ENCODE data around the gene ATG4D. TPM values are rescaled to one million over a fixed set of nuclear protein-coding genes. Genes with fewer than 3 reads are reported as not detected.

ATG4D gene
- total RNA-seq, 2 donors from 2014 or later: 70.6 to 70.7 TPM

DNA sequence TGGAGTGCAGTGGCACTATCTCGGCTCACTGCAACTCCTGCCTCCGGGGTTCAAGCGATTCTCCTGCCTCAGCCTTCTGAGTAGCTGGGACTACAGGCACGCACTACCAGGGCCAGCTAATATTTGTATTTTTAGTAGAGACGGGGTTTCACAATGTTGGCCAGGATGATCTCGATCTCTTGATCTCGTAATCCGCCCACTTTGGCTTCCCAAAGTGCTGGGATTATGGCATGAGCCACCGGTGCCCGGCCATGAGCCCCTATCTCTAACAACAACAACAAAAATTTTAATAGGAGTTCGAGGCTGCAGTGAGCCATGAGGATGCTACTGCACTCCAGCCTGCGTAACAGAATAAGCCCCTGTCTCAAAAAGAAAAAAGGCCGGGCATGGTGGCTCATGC lies 38.4 kb downstream of the ATG4D start:
- Mint-ChIP-seq H3K4me1 (peaks cover 15% of the 10 kb centered on the region), H3K27me3 (no peaks in the 10 kb centered on the region), H3K27ac (no peak overlapping the region), H3K36me3 (ENCODE audit: low read depth) (no peaks in the 10 kb centered on the region), H3K4me3 (no peak overlapping the region)
- no peak for DNase-seq
- no peak for ATAC-seq
- no peaks in the 10 kb centered on the region for H3K9me3 ChIP-seq (ENCODE audit: control insufficient read depth, low read length, poor library complexity, severe bottlenecking)

DNA sequence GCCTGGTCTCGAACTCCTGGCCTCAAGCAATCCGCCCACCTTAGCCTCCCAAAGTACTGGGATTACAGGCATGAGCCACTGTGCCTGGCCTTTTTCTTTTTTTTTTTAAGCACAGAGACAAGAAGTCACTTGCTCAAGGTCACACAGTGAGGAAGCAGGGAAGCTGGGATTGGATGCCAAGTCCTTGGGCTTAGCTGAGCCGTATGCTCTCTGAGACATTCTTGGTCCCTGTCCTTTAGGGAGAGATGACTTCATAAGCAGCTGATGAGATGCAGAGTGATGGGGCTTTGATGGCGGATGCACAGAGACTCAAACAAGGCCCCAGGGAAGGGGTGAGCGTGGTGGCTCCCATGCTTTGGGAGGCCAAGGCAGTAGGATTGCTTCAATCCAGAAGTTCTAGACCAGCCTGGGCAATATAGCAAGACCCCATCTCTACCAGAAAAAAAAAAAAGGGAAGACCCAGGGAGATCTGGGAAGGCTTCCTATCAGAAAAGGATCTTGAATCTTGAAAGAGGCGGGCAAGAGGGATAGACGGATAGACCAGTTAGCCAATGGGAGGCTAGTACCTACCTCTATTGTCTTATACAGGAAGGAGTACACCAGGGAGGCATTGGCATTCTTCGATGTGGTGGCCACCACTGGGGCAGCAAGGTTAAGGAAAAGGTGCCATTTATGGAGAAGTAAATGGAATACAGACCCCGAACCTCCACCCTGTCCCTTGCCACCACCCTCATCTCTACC lies 39.5 kb downstream of the ATG4D start:
- no peaks in the 10 kb centered on the region for H3K9me3 ChIP-seq (ENCODE audit: control insufficient read depth, low read length, poor library complexity, severe bottlenecking)
- Mint-ChIP-seq H3K27me3 (no peaks in the 10 kb centered on the region), H3K4me1 (peaks cover 15% of the 10 kb centered on the region), H3K27ac (no peak overlapping the region), H3K36me3 (ENCODE audit: low read depth) (no peaks in the 10 kb centered on the region), H3K4me3 (no peak overlapping the region)
- no peak for ATAC-seq
- no peak for DNase-seq

DNA sequence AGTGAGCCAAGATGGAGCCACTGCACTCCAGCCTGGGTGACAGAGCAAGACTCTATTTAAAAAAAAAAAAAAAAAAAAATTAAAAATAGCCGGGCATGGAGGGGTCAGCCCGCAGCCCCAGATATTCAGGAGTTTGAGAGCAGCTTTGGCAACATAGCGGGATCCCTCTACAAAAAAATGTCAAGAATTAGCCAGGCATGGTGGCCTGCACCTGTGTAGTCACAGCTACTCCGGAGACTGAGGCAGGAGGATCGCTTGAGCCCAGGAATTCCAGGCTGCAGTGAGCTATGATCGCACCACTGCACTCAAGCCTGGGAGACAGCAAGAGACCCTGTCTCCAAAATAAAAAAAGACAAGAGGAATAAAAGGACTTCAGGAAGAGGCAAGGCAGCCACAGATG lies 42.7 kb downstream of the ATG4D start:
- Mint-ChIP-seq H3K27me3 (no peaks in the 10 kb centered on the region), H3K4me1 (peaks cover 11% of the 10 kb centered on the region), H3K36me3 (ENCODE audit: low read depth) (no peaks in the 10 kb centered on the region), H3K4me3 (no peak overlapping the region), H3K27ac (no peak overlapping the region)
- ATAC-seq (no peak), DNase-seq (no peak)
- no peaks in the 10 kb centered on the region for H3K9me3 ChIP-seq (ENCODE audit: control insufficient read depth, low read length, poor library complexity, severe bottlenecking)

- H3K27ac Mint-ChIP-seq: no peak within 1 kb of the TSS
- ATAC-seq: no peak
- peaks cover 11% of the 10 kb centered on the region for H3K4me1 Mint-ChIP-seq
- no peaks in the 10 kb centered on the region for H3K9me3 ChIP-seq (ENCODE audit: control insufficient read depth, low read length, poor library complexity, severe bottlenecking)
- no peak within 1 kb of the TSS for H3K4me3 Mint-ChIP-seq
- H3K27me3 Mint-ChIP-seq: no peaks in the 10 kb centered on the region
- no peak for DNase-seq
- H3K36me3 Mint-ChIP-seq (ENCODE audit: low read depth): no peaks in the 10 kb centered on the region
Measured at GRCh38 chr19:10587022-10587838, 43.5 kb downstream of the ATG4D start, which contains the start of gene AP1M2. Gene AP1M2, minus strand, starts transcription at chr19:10587312. Its CDS starts 81 bp downstream, at chr19:10587231.

- ATAC-seq (no peak), DNase-seq (no peak)
- Mint-ChIP-seq H3K27ac (no peak overlapping the region), H3K4me3 (no peak overlapping the region), H3K27me3 (no peaks in the 10 kb centered on the region), H3K4me1 (peaks cover 11% of the 10 kb centered on the region), H3K36me3 (ENCODE audit: low read depth) (no peaks in the 10 kb centered on the region)
- H3K9me3 ChIP-seq (ENCODE audit: control insufficient read depth, low read length, poor library complexity, severe bottlenecking): no peaks in the 10 kb centered on the region
Measured at GRCh38 chr19:10587839-10588150, 44.1 kb downstream of the ATG4D start.

DNA sequence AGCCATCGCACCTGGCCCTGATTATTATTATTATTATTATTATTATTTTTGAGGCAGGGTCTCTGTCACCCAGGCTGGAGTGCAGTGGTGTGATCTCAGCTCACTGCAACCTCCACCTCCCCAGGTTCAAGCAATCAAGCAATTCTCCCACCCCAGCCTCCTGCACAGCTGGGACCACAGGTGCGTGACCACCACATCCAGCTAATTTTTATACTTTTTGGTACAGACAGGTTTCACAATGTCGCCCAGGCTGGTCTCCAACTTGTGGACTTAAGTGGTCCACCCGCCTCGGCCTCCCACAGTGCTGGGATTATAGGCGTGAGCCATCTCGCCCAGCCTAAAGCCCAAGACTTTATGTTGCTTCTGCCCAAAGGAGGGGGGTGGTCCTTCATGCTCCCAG lies 49.4 kb downstream of the ATG4D start:
- Mint-ChIP-seq H3K27me3 (peaks cover 5% of the 10 kb centered on the region), H3K27ac (no peak overlapping the region), H3K4me1 (peaks cover 12% of the 10 kb centered on the region), H3K4me3 (no peak overlapping the region), H3K36me3 (ENCODE audit: low read depth) (no peaks in the 10 kb centered on the region)
- H3K9me3 ChIP-seq (ENCODE audit: control insufficient read depth, low read length, poor library complexity, severe bottlenecking): no peaks in the 10 kb centered on the region
- DNase-seq: no peak
- ATAC-seq: no peak

DNA sequence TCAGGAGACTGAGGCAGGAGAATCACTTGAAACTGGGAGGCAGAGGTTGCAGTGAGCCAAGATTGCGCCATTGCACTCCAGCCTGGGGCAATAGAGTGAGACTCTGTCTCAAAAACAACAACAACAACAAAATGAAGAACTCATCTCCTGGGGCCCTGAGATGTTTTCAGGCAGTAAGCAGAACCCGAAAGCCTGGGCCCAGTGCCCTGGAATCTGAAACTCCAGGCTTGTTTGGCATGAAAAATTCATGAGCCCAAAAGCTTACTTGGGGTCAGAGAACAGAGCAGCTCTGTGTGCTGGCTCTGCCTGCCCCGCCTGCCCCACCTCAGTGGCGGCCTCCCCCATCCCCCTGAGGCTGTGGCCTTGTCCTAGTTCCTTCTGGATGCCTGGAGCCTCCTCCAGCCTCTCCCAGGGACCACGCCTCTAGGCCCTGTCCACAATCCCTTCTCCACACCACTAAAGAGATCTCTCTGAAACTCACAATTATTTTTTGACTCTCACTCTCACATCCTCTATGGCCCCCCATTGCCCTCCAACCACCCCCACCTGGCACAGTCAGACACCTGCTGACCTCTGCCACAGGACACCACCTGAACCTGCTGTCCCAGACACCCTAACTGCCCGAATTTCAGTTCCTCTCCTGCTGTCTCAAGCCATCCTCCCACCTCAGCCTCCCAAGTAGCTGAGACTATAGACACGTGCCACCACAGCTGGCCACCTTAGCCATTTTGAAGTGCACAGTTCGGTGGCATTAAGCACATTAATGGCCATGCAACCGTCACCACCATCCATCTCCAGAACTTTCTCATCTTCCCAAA lies 50.3 kb downstream of the ATG4D start:
- ATAC-seq (no peak), DNase-seq (no peak)
- H3K9me3 ChIP-seq (ENCODE audit: control insufficient read depth, low read length, poor library complexity, severe bottlenecking): no peaks in the 10 kb centered on the region
- no peak overlapping the region for H3K27ac Mint-ChIP-seq
- H3K36me3 Mint-ChIP-seq (ENCODE audit: low read depth): no peaks in the 10 kb centered on the region
- H3K4me1 Mint-ChIP-seq: peaks cover 12% of the 10 kb centered on the region
- H3K4me3 Mint-ChIP-seq: no peak overlapping the region
- peaks cover 5% of the 10 kb centered on the region for H3K27me3 Mint-ChIP-seq

- peaks cover 4% of the 10 kb centered on the region for H3K36me3 Mint-ChIP-seq (ENCODE audit: low read depth)
- H3K4me3 Mint-ChIP-seq: no peak overlapping the region
- H3K27me3 Mint-ChIP-seq: no peaks in the 10 kb centered on the region
- H3K4me1 Mint-ChIP-seq: peaks cover 29% of the 10 kb centered on the region
- H3K9me3 ChIP-seq (ENCODE audit: control insufficient read depth, low read length, poor library complexity, severe bottlenecking): no peaks in the 10 kb centered on the region
- H3K27ac Mint-ChIP-seq: peak overlapping the region; percentile 11
- no peak for ATAC-seq
- no peak for DNase-seq
Measured at GRCh38 chr19:10600149-10600548, 56.4 kb downstream of the ATG4D start.

DNA sequence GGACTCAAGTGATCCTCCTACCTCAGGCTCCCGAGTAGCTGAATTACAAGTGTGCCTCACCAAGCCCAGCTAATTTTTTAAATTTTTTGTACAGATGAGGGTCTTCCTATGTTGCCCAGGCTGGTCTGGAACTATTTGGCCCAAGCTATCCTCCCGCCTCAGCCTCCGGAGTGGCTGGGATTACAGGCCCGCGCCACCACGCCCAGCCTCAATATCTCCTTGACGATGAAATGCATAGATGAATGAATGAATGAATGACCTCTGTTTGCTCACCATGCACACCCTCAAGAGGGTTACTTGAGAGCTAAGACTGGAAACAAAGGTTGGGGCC lies 58.3 kb downstream of the ATG4D start:
- no peaks in the 10 kb centered on the region for H3K27me3 Mint-ChIP-seq
- peaks cover 4% of the 10 kb centered on the region for H3K36me3 Mint-ChIP-seq (ENCODE audit: low read depth)
- no peak overlapping the region for H3K27ac Mint-ChIP-seq
- DNase-seq (no peak), ATAC-seq (no peak)
- no peaks in the 10 kb centered on the region for H3K9me3 ChIP-seq (ENCODE audit: control insufficient read depth, low read length, poor library complexity, severe bottlenecking)
- H3K4me1 Mint-ChIP-seq: peaks cover 20% of the 10 kb centered on the region
- H3K4me3 Mint-ChIP-seq: peak overlapping the region; percentile 76

DNA sequence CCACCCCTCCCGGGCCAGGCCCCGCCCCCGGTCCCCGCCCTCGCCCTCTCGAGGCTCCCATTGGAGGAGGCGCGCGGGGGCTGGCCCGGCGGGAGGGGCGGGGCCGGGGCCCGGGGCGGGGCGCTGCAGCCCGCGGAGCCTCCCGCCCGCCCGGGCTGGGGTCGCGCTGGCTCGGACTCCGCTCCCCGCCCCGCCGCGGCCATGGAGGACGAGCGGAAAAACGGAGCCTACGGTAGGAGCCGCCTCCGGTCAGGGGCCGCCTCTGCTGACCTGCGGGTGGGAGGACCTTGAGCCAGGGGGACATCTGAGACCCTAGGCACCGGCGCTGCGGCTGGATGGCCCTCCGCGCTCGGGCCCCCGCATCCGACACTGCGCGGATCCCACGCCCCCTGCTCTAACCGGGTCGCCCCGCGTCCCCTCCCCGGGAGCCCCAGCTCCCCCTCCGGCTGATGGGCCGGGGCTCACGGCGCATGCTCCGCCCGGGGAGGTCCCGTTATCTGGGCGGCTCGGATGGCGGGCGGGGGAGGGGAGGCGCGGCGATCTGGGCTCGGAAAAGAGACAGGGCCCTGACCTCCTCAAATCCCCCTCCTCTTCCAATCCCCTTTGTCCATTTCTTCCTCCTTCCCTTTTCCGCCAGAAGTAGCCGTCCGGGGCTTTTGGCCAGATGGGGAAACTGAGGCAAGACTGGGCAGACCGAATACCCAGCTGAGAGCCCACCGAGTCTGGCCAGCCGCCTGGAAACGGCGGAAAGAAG lies 58.8 kb downstream of the ATG4D start:
- no peaks in the 10 kb centered on the region for H3K9me3 ChIP-seq (ENCODE audit: control insufficient read depth, low read length, poor library complexity, severe bottlenecking)
- Mint-ChIP-seq H3K4me3 (peak overlapping the region; percentile 98), H3K4me1 (peaks cover 19% of the 10 kb centered on the region), H3K36me3 (ENCODE audit: low read depth) (peaks cover 4% of the 10 kb centered on the region), H3K27me3 (no peaks in the 10 kb centered on the region), H3K27ac (peak overlapping the region; percentile 99)
- peak; percentile 88 for ATAC-seq
- DNase-seq: peak; percentile 82 to 93 (median 86)

All from T-helper 17 cell (primary cell).